IMR-90 (cell line): ENCODE data around the gene METTL22. TPM values are rescaled to one million over a fixed set of nuclear protein-coding genes. Genes with fewer than 3 reads are reported as not detected.

Experiments
- ATAC-seq: fragments of 200-7000 bp; cut with Tn5 transposase; 2 replicates; pipeline ENCODE4 v1.9.1; 2020; ENCODE audit warnings: low read depth, mild to moderate bottlenecking, moderate library complexity
- BruUV-seq: library from RNA; stranded (reverse); fragments of 400-500 nt; replicated peaks from 2 replicates; lab custom pipeline; 2021; lab: Mats Ljungman, UMichigan
- CTCF ChIA-PET: fragments of 300-600 bp; formaldehyde crosslinking; extraction: SDS; loops from one replicate; lab custom pipeline; 2021; ENCODE audit warnings: antibody characterized with exemption; lab: Yijun Ruan, JAX
- POLR2A ChIA-PET: fragments of 300-600 bp; sonication (Branson Sonifier 250); formaldehyde crosslinking; loops from one replicate; lab custom pipeline; 2022; ENCODE audit warnings: antibody characterized with exemption; ENCODE audit not compliant: unreplicated experiment; lab: Charles Lee
- DNase-seq: peaks from one replicate; pipeline ENCODE4 v3.0.0; 2013
- H2AFZ ChIP-seq: replicated peaks from 2 replicates; pipeline ENCODE3; 2013; ENCODE audit warnings: low read length, mild to moderate bottlenecking; ENCODE audit not compliant: poor library complexity
- H2AK5ac ChIP-seq: 2 replicates; pipeline ENCODE4 v1.6.1; 2013; ENCODE audit warnings: low read depth, low read length, inconsistent platforms
- H2AK9ac ChIP-seq: replicated peaks from 2 replicates; pipeline ENCODE3; 2013; ENCODE audit warnings: mild to moderate bottlenecking, low read depth, low read length, moderate library complexity; ENCODE audit not compliant: poor library complexity
- H2BK120ac ChIP-seq: 2 replicates; pipeline ENCODE4 v1.6.1; 2013; ENCODE audit warnings: low read depth, low read length, inconsistent platforms
- H2BK15ac ChIP-seq: 3 replicates; pipeline ENCODE4 v1.6.1; 2013; ENCODE audit warnings: low read depth, low read length, inconsistent platforms
- H2BK20ac ChIP-seq: 2 replicates; pipeline ENCODE4 v1.6.1; 2013; ENCODE audit warnings: low read depth, mild to moderate bottlenecking, inconsistent platforms, low read length, moderate library complexity
- H2BK5ac ChIP-seq: 2 replicates; pipeline ENCODE4 v1.6.1; 2013; ENCODE audit warnings: mild to moderate bottlenecking, low read depth, low read length, inconsistent platforms; ENCODE audit not compliant: poor library complexity, severe bottlenecking
- H3K14ac ChIP-seq: replicated peaks from 2 replicates; pipeline ENCODE4 v1.6.1; 2013; ENCODE audit warnings: low read depth, low read length, inconsistent platforms
- H3K18ac ChIP-seq: 2 replicates; pipeline ENCODE4 v1.6.1; 2013; ENCODE audit warnings: low read depth, low read length, control low read depth
- H3K23ac ChIP-seq: 2 replicates; pipeline ENCODE4 v1.6.1; 2013; ENCODE audit warnings: low read depth, low read length, inconsistent platforms
- H3K27ac ChIP-seq: 2 replicates; pipeline ENCODE4 v1.5.1; 2013; ENCODE audit warnings: mild to moderate bottlenecking, control low read depth, low read length; ENCODE audit not compliant: insufficient read depth
- H3K27me3 ChIP-seq: 2 replicates; pipeline ENCODE4 v1.6.1; 2013; ENCODE audit warnings: low read length; ENCODE audit not compliant: control insufficient read depth, insufficient read depth
- H3K36me3 ChIP-seq: 2 replicates; pipeline ENCODE4 v1.6.1; 2013; ENCODE audit warnings: low read length, mixed read lengths; ENCODE audit not compliant: control insufficient read depth, insufficient read depth
- H3K4ac ChIP-seq: 2 replicates; pipeline ENCODE4 v1.6.1; 2013; ENCODE audit warnings: low read depth, low read length, inconsistent platforms
- H3K4me1 ChIP-seq: 2 replicates; pipeline ENCODE4 v1.6.1; 2013; ENCODE audit warnings: low read length, mixed read lengths; ENCODE audit not compliant: control insufficient read depth, insufficient read depth
- H3K4me2 ChIP-seq: 2 replicates; pipeline ENCODE4 v1.6.1; 2013; ENCODE audit warnings: low read depth, mild to moderate bottlenecking, control low read depth, low read length, moderate library complexity
- H3K4me3 ChIP-seq: 2 replicates; pipeline ENCODE4 v1.5.1; 2013; ENCODE audit warnings: low read depth, mild to moderate bottlenecking, control low read depth, low read length, moderate library complexity; ENCODE audit not compliant: insufficient read depth
- H3K56ac ChIP-seq: 2 replicates; pipeline ENCODE4 v1.6.1; 2013; ENCODE audit warnings: low read length, inconsistent platforms; ENCODE audit not compliant: insufficient read depth; ENCODE audit errors: extremely low read depth
- H3K79me1 ChIP-seq, 2 experiments: 2 replicates each; pipeline ENCODE4 v1.6.1; 2013; ENCODE audit warnings: low read length in 2 of 2, inconsistent platforms in 1 of 2, low read depth in 1 of 2
- H3K9ac ChIP-seq: 2 replicates; pipeline ENCODE4 v1.6.1; 2013; ENCODE audit warnings: low read depth, low read length, control low read depth
- H3K9me1 ChIP-seq: 2 replicates; pipeline ENCODE4 v1.6.1; 2013; ENCODE audit warnings: low read length, inconsistent platforms; ENCODE audit not compliant: insufficient read depth
- H3K9me3 ChIP-seq: 2 replicates; pipeline ENCODE4 v1.6.1; 2013; ENCODE audit warnings: low read length; ENCODE audit not compliant: control insufficient read depth, insufficient read depth
- H4K20me1 ChIP-seq: 2 replicates; pipeline ENCODE4 v1.6.1; 2013; ENCODE audit warnings: low read length, inconsistent platforms; ENCODE audit not compliant: insufficient read depth
- H4K5ac ChIP-seq: 2 replicates; pipeline ENCODE4 v1.6.1; 2013; ENCODE audit warnings: mild to moderate bottlenecking, low read depth, low read length, control low read depth
- H4K8ac ChIP-seq, 2 experiments: 2 replicates each; pipeline ENCODE4 v1.6.1; 2013; ENCODE audit warnings: low read depth in 2 of 2, low read length in 2 of 2, control low read depth in 1 of 2, inconsistent platforms in 1 of 2
- H4K91ac ChIP-seq: 2 replicates; pipeline ENCODE4 v1.6.1; 2013; ENCODE audit warnings: low read depth, low read length, inconsistent platforms; ENCODE audit not compliant: insufficient read depth
- BHLHE40 ChIP-seq: fragments of 150-350 bp; IDR thresholded peaks from 2 replicates; pipeline ENCODE4 v1.6.1; 2016; ENCODE audit warnings: mild to moderate bottlenecking, low read depth, low read length
- CEBPB ChIP-seq: IDR thresholded peaks from 2 replicates; pipeline ENCODE4 v1.6.1; 2012; ENCODE audit warnings: low read depth, low read length, improper control_type of control experiment
- CHD1 ChIP-seq: IDR thresholded peaks from 2 replicates; pipeline ENCODE4 v1.6.1; 2012; ENCODE audit warnings: low read depth, low read length, improper control_type of control experiment
- FOS ChIP-seq: fragments of 150-350 bp; IDR thresholded peaks from 2 replicates; pipeline ENCODE4 v1.6.1; 2016; ENCODE audit warnings: low read depth, low read length
- MAFK ChIP-seq: IDR thresholded peaks from 2 replicates; pipeline ENCODE4 v1.6.1; 2012; ENCODE audit warnings: low read depth, low read length, improper control_type of control experiment
- MAZ ChIP-seq: IDR thresholded peaks from 2 replicates; pipeline ENCODE4 v1.6.1; 2012; ENCODE audit warnings: low read depth, mild to moderate bottlenecking, low read length, improper control_type of control experiment, moderate library complexity, borderline replicate concordance
- MXI1 ChIP-seq: IDR thresholded peaks from 2 replicates; pipeline ENCODE4 v1.6.1; 2012; ENCODE audit warnings: low read depth, mild to moderate bottlenecking, low read length, moderate library complexity, borderline replicate concordance
- NFE2L2 ChIP-seq: fragments of 150-350 bp; IDR thresholded peaks from 2 replicates; pipeline ENCODE4 v1.6.1; 2016; ENCODE audit warnings: low read depth, mild to moderate bottlenecking, low read length
- POLR2A ChIP-seq: IDR thresholded peaks from 2 replicates; pipeline ENCODE4 v1.6.1; 2012; ENCODE audit warnings: mild to moderate bottlenecking, low read depth, low read length
- RAD21 ChIP-seq: IDR thresholded peaks from 2 replicates; pipeline ENCODE4 v1.6.1; 2012; ENCODE audit warnings: low read length, improper control_type of control experiment
- RCOR1 ChIP-seq: IDR thresholded peaks from 2 replicates; pipeline ENCODE4 v1.6.1; 2012; ENCODE audit warnings: mild to moderate bottlenecking, low read length, improper control_type of control experiment; ENCODE audit not compliant: insufficient replicate concordance
- RFX5 ChIP-seq: IDR thresholded peaks from 2 replicates; pipeline ENCODE4 v1.8.0; 2012; ENCODE audit warnings: low read depth, mild to moderate bottlenecking, low read length, moderate library complexity
- SMC3 ChIP-seq: fragments of 150-350 bp; IDR thresholded peaks from 2 replicates; pipeline ENCODE4 v1.6.1; 2016; ENCODE audit warnings: low read depth, mild to moderate bottlenecking, antibody characterized with exemption, low read length, moderate library complexity
- WGBS, 2 experiments: methylation state at CpG; one replicate each; pipeline versions ENCODE4 v1.1.5 to v1.1.7; 2013; ENCODE audit warnings: missing lambda C conversion rate in 2 of 2; ENCODE audit not compliant: insufficient read length in 1 of 2; ENCODE audit errors: extremely low coverage in 2 of 2; 5-methylcytosine and 5-hydroxymethylcytosine counted together
- dilution Hi-C: fragments of 300-500 bp; cut with HindIII; formaldehyde crosslinking; loops from one replicate; pipeline ENCODE4 v1.14.3; 2018; ENCODE audit warnings: low sequenced_read_pairs; ENCODE audit not compliant: unreplicated experiment
- in situ Hi-C: fragments of 300-500 bp; cut with MboI; formaldehyde crosslinking; loops from 3 replicates; pipeline ENCODE4 v1.14.3; 2019; ENCODE audit warnings: low sequenced_read_pairs, inconsistent platforms, mixed read lengths
- intact Hi-C: fragments of 100-400 bp; cut with micrococcal nuclease; formaldehyde crosslinking; loops from 2 replicates; pipeline ENCODE4 v1.10.0; 2022
- polyA plus RNA-seq, 3 experiments: library from polyadenylated mRNA; depleted of rRNA; stranded (reverse); fragments of >200 nt; gene quantifications; 2 replicates each; pipeline ENCODE4 v1.2.3, GENCODE V29; 2012; ENCODE audit warnings: low replicate concordance in 1 of 3
- total RNA-seq: library from RNA; depleted of rRNA; stranded (reverse); fragments of >200 nt; gene quantifications from 2 replicates; pipeline ENCODE4 v1.2.3, GENCODE V29; 2012
- TF ChIP-seq, protein P1 (sequence below): fragments of 150-350 bp; IDR thresholded peaks from 2 replicates; pipeline ENCODE4 v1.6.1; 2017; ENCODE audit warnings: mild to moderate bottlenecking, antibody characterized with exemption, low read length, low read depth
- TF ChIP-seq, protein P2 (sequence below): conservative IDR thresholded peaks from 2 replicates; pipeline ENCODE4 v1.5.1; 2012; ENCODE audit warnings: mild to moderate bottlenecking, low read depth, low read length, improper control_type of control experiment
- TF ChIP-seq, protein P3 (sequence below): fragments of 150-350 bp; IDR thresholded peaks from 2 replicates; pipeline ENCODE4 v1.6.1; 2016; ENCODE audit warnings: low read depth, mild to moderate bottlenecking, low read length, moderate library complexity, borderline replicate concordance

Gene METTL22
- total and polyA plus RNA-seq, 2 of the 4 experiments (the other 2 are of a cell fraction): 27.2 to 51.2 TPM

DNA sequence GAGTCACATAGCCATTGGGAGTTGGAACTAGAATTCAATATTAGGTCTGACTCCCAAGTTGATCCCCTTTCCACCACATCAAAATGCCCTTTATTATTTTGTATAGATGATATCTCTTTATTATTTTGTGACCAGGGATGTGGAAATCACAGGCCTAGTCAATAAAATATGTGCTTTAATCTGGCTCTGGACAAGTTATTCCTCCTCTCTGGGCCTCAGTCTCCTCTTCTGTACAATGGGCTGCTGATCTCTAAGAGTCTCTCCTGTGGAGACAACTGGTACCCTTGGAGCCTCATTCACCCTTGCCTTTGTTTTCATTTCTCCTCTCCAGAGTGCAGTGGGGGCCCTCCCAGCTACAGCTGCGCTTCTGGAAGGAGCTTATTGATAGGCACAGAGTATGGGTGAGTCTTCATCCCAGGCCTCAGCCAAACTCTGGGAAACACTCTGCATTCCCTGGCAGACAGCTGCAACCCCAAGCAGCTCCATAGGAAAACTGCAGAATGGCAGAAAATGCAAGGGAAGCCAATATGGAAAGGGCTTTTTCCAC, 48.6 kb downstream of the METTL22 start:
- no peak overlapping the region for H3K27ac ChIP-seq
- H2BK5ac ChIP-seq: no peak overlapping the region
- no peak overlapping the region for H4K5ac ChIP-seq
- H3K23ac ChIP-seq: no peak overlapping the region
- no peak overlapping the region for H2BK120ac ChIP-seq
- H3K14ac ChIP-seq: no peak overlapping the region
- ChIA-PET CTCF (no interaction called here), POLR2A (no interaction called here)
- H2AFZ ChIP-seq: no peak overlapping the region
- H2AK9ac ChIP-seq: no peak overlapping the region
- no peak for ATAC-seq
- no peaks in the 10 kb centered on the region for H4K20me1 ChIP-seq
- no peak overlapping the region for H3K4ac ChIP-seq
- H3K9me1 ChIP-seq: no peaks in the 10 kb centered on the region
- no peak overlapping the region for H2BK20ac ChIP-seq
- no peak overlapping the region for H3K18ac ChIP-seq
- dilution Hi-C loops (no loop called here), in situ Hi-C loops (loop anchor here (25.0 kb wide), 2 partner anchors 342 to 467 kb away; no protein-coding TSS in a partner anchor), intact Hi-C loops (no loop called here)
- WGBS, 2 experiments: no CpG with 5 or more reads among the region's 1 CpG
- no peak overlapping the region for H4K8ac ChIP-seq
- no peaks in the 10 kb centered on the region for H3K9me3 ChIP-seq
- no peak overlapping the region for H3K56ac ChIP-seq
- BruUV-seq: no TSS peak
- no peak overlapping the region for H3K9ac ChIP-seq
- no peak overlapping the region for H2AK5ac ChIP-seq
- H3K4me3 ChIP-seq: no peak overlapping the region
- H3K27me3 ChIP-seq: no peaks in the 10 kb centered on the region; the same call in none of the 2 replicates
- no peak overlapping the region for H3K4me2 ChIP-seq
- no peak for DNase-seq
- H3K36me3 ChIP-seq: no peaks in the 10 kb centered on the region
- no peak overlapping the region for H2BK15ac ChIP-seq
- no peaks in the 10 kb centered on the region; the same call in 1 of the 2 replicates for H3K4me1 ChIP-seq
- no peak overlapping the region for H4K91ac ChIP-seq
- H3K79me1 ChIP-seq: no peaks in the 10 kb centered on the region
- TF ChIP-seq NFE2L2: no peak
- no peak for TF ChIP-seq CHD1
- no peak for TF ChIP-seq BHLHE40
- TF ChIP-seq MAFK: no peak
- no peak for TF ChIP-seq FOS
- TF ChIP-seq RAD21: no peak
- TF ChIP-seq CEBPB: no peak
- no peak for TF ChIP-seq POLR2A
- no peak for TF ChIP-seq MAZ
- no peak for TF ChIP-seq SMC3
- TF ChIP-seq, protein P1, sequence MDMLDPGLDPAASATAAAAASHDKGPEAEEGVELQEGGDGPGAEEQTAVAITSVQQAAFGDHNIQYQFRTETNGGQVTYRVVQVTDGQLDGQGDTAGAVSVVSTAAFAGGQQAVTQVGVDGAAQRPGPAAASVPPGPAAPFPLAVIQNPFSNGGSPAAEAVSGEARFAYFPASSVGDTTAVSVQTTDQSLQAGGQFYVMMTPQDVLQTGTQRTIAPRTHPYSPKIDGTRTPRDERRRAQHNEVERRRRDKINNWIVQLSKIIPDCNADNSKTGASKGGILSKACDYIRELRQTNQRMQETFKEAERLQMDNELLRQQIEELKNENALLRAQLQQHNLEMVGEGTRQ: no peak
- TF ChIP-seq, protein P2, sequence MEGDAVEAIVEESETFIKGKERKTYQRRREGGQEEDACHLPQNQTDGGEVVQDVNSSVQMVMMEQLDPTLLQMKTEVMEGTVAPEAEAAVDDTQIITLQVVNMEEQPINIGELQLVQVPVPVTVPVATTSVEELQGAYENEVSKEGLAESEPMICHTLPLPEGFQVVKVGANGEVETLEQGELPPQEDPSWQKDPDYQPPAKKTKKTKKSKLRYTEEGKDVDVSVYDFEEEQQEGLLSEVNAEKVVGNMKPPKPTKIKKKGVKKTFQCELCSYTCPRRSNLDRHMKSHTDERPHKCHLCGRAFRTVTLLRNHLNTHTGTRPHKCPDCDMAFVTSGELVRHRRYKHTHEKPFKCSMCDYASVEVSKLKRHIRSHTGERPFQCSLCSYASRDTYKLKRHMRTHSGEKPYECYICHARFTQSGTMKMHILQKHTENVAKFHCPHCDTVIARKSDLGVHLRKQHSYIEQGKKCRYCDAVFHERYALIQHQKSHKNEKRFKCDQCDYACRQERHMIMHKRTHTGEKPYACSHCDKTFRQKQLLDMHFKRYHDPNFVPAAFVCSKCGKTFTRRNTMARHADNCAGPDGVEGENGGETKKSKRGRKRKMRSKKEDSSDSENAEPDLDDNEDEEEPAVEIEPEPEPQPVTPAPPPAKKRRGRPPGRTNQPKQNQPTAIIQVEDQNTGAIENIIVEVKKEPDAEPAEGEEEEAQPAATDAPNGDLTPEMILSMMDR: no peak
- TF ChIP-seq RFX5: no peak
- TF ChIP-seq, protein P3, sequence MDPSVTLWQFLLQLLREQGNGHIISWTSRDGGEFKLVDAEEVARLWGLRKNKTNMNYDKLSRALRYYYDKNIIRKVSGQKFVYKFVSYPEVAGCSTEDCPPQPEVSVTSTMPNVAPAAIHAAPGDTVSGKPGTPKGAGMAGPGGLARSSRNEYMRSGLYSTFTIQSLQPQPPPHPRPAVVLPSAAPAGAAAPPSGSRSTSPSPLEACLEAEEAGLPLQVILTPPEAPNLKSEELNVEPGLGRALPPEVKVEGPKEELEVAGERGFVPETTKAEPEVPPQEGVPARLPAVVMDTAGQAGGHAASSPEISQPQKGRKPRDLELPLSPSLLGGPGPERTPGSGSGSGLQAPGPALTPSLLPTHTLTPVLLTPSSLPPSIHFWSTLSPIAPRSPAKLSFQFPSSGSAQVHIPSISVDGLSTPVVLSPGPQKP: no peak
- TF ChIP-seq RCOR1: no peak
- no peak for TF ChIP-seq MXI1
